PC-3 (cell line): ENCODE data around the gene MRPL28.

Experiments used
- EZH2 ChIP-seq: fragments of 300-600 bp; sonication (generic); IDR thresholded peaks from one replicate; pipeline ENCODE4 v1.6.1; 2017; ENCODE audit warnings: antibody characterized with exemption, mild to moderate bottlenecking, low read length; ENCODE audit not compliant: unreplicated experiment
- TF ChIP-seq, protein P1 (sequence below): fragments of 300-600 bp; sonication (generic); conservative IDR thresholded peaks from 2 replicates; pipeline ENCODE4 v1.5.1; 2017; ENCODE audit warnings: antibody characterized with exemption, low read depth, mild to moderate bottlenecking, low read length

DNA sequence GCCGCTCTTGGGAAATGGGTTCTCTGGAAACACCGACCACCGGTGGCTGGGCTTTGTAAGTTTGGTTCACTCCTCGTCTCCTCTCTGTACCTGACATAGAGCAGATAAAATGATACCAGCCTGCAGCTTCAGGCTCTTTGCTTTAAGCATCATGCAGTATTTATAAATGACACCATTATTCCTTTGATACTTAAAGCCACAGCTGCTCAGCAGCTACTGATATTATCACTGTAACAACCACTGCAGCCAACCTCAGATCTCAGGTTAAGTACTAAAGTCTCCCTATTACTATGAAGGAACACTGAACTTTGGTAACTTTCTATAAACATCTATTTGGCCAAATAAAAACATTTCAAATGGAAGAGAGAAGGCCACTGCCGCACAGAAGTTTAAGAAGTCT, 52.8 kb downstream of the MRPL28 start:
- TF ChIP-seq, protein P1, sequence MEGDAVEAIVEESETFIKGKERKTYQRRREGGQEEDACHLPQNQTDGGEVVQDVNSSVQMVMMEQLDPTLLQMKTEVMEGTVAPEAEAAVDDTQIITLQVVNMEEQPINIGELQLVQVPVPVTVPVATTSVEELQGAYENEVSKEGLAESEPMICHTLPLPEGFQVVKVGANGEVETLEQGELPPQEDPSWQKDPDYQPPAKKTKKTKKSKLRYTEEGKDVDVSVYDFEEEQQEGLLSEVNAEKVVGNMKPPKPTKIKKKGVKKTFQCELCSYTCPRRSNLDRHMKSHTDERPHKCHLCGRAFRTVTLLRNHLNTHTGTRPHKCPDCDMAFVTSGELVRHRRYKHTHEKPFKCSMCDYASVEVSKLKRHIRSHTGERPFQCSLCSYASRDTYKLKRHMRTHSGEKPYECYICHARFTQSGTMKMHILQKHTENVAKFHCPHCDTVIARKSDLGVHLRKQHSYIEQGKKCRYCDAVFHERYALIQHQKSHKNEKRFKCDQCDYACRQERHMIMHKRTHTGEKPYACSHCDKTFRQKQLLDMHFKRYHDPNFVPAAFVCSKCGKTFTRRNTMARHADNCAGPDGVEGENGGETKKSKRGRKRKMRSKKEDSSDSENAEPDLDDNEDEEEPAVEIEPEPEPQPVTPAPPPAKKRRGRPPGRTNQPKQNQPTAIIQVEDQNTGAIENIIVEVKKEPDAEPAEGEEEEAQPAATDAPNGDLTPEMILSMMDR, result no peak
- TF ChIP-seq EZH2, result no peak
